Stimulated activated CD8-positive, alpha-beta memory T cell treated with anti-CD3 and anti-CD28 coated beads, Interleukin-12 subunit alpha, Interleukin-12 subunit beta, amount 100 ng/mL, for 4 hours (primary cell): ENCODE results near the gene CNTNAP2.

Experiments
- DNase-seq: peaks from one replicate; pipeline ENCODE4 v3.0.0-alpha.2; 2020; ENCODE audit warnings: low read depth

The CNTNAP2 gene

DNA sequence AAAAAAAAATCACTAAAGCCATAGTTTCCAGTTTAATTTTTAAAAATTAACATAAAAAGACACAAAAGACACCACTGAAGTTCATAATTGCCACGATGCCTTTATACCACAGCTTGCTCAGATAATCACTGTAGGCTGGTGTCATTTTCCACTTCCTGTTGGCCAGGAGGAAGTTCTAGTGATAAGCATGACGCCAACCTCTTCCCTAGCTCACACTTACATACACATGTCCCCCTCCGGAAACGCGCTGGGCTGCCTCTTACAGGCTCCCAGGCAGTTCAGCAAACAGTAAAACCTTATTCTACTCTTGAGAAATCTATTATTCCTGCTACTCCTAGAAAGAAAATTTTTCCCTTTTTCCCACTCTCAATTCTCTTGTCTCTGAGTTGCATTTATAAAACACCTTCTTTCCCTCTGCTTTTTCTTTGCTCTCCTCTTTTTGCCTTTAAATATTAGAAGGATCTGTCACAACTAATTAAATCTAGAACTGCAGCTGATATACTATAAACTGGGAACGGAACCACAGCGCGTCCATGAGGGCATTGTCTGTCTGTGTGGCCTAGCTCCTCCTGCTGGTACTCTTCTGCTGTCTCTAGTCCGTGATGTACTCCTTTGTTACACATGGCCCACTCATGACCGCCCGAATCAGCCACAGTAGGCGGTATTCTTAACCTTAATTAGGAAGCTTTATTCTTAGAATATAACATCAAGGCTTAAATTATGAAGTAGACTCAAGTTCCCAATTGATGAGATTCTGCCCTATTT lies 664.9 kb downstream of the CNTNAP2 start:
- DNase-seq = no peak

DNA sequence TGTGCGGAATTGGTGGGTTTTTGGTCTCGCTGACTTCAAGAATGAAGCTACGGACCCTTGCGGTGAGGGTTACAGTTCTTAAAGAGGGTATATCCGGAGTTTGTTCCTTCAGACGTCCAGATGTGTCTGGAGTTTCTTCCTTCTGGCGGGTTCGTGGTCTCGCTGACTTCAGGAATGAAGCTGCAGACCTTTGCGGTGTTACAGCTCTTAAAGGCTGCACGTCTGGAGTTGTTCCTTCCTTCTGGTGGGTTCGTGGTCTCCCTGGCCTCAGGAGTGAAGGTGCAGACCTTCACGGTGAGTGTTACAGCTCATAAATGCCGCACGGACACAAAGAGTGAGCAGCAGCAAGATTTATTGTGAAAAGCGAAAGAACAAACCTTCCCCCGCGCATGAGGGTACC lies 670.7 kb downstream of the CNTNAP2 start:
- DNase-seq = no peak

DNA sequence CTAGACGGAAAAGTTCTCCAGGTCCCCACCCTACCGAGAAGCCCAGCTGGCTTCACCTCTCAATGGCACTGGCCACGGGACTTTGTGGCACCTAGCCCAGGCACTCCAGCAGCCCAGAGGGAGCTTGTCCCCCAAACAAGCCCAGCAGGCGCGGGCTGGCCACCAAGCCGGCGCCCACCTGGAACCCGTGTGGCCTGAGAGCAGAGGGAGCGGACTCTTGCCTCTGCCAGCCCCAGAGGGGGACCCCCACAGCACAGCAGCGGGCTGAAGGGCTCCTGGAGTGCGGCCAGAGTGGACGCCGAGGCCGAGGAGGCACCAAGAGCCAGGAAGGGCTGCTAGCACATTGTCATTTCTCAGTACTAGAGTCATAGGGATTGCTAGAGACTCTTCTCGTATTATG lies 671.4 kb downstream of the CNTNAP2 start:
- no peak for DNase-seq

DNA sequence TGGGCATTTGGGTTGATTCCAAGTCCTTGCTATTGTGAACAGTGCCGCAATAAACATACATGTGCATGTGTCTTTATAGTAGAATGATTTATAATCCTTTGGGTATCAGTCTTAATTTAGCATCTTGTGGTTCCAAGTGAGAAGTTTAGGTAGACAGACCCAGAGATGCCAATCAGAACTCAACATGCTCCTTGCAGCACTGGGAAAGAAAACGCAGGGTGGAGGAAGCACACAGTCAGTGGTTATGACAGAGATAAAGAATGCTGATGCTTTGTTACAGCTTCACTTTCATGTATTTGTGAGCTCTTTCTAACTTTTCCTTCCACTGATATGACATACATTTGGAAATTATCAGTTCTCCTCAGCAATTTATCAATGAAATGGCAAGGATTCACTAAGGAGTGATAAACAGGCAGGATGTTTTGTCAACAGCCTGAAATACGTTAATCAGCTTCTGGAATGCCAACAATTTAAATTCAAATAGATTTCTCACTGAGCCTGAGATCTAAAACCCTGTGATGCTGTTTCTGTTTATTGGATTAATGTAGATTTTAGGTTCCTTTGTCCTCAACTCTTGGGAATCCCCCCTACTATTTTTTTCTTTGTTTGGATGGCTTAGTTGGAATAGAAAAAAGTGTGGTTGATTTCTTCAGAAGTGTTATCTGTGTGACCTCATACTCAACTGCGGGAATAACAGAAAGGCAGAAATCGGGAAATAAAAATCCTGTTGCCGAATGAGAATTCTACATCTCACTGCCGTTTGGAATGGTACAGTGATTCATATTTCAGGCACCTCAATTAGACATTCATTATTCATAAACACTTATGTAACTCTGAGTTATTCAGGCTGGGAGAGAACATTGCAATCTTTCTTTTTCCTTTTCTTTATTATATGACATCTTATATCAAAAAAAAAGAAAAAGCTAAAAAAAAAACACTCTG lies 675.0 kb downstream of the CNTNAP2 start:
- DNase-seq = no peak

DNA sequence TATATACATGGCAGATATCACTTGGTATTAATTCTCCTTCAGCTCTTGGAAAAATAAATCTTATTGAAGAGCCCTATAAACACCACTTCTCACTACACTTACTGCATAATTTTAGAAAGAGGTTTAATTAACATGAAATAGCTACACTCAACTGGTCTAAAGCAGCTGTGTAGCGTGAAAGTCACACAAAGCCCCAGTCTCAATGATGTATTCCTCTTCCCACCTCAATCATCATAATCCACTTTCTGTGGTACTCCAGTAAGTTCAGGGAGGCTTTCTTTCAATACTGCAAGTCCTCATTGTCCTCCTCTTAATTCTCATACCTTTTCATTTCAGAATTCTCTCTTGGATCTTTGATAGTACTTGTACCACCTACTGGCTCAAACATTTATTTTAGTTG lies 688.0 kb downstream of the CNTNAP2 start:
- no peak for DNase-seq

DNA sequence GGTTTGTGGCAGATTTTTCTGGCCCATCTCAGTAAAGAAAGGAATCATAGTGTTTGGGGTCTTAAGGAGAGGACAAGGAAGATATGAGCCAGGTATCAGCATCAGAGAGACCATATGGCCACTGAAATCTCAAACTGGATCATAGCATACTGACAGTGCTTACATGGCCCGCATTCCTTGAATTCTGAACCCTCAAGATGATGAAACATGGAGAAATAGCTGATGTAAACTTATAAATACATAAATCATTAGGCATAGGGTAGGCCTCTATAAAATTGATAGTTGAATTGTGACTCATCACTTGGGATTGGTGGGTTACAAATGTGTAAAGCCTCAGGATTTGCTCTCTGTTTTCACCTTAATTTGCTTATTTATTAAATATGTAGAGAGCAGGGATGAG lies 688.5 kb downstream of the CNTNAP2 start:
- no peak for DNase-seq

DNA sequence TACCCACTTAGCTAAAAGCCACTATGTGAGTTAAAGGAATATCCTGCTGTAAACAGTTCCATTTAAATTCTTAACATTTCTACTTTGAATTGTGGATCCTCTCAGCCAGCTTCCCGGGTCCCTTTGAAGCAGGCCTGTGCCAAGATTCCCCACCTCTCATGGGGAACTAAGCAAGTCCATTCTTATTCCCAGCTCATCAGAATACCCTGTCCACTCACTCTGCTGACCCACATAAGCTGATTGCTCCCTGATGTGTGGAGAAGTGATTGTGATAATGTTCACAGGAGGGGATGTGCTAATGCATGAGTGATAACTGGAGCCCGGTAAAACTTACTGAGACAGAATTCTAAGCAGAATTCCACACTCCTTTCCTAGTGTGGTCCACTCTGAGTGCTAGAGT lies 709.7 kb downstream of the CNTNAP2 start:
- DNase-seq = no peak

DNA sequence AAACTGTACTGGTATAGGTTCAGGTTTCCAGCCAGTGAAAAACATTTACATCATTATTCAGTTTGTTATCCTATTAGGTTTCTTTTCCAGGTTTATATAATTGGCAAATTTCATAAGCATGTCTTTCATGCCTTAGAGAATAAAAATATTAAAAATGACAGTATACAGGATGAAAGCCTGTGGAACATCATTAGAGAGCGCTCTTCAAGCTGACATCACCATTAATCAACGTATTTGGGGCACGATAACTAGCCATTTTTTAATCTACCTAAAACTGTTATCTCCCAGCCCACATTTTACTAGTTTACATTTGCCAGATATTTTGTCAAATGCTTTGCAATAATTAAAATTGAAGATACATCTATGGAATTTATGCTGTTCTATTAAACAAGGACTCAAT lies 714.1 kb downstream of the CNTNAP2 start:
- DNase-seq = no peak

DNA sequence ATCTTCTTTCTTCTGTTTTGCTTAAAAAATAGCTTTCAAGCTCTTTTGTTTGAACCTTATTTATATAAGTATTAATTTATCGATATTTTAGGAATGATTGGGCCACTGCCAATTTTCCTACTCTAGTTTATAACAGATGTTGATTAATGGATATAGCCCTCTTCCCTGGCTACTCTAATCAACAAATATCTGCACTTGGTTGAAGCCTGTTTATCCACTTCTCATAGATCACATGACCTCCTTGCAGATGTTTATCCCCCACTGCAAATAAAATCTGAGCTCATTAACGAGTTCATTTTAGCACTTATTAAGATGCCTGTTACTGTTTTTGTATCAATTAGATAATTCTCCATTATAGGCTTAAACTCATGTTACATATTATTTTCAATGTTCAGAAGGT lies 715.3 kb downstream of the CNTNAP2 start:
- no peak for DNase-seq

DNA sequence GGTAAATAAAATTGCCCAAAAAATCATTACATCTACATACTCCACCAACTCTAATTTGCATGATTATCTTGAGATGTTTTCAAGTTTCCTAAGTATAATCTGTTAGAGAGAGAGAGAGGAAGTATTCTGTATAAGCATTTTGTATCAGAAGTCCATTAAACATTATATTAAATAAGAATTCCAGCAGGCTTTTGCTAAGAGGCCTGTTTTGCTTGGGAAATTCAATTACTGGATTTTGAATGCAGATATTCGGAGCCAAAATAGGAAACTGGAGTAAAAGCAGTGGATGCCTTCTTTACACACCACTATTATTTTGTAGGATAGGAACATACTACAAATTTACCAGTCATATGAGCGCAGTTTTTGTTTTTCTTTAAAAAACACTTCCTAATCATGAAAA lies 727.8 kb downstream of the CNTNAP2 start:
- DNase-seq = no peak

DNA sequence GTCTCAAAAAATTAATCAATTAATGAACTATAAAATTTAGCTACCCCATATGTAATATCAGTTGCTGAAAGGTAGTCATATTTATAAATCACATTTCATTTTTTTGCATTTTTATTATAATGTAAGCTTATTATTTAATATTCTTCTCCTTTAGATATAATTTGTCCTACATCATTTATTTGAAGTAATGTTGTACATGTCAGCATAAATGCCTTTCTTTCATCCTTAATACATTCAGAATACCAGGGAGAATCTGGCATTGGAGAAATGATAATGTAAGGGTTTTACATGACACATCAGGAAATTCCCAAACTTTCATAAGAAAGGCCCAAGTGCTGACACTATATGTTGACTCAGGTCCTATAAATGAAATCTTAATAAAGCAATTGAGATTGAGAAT lies 742.1 kb downstream of the CNTNAP2 start:
- DNase-seq = no peak

DNA sequence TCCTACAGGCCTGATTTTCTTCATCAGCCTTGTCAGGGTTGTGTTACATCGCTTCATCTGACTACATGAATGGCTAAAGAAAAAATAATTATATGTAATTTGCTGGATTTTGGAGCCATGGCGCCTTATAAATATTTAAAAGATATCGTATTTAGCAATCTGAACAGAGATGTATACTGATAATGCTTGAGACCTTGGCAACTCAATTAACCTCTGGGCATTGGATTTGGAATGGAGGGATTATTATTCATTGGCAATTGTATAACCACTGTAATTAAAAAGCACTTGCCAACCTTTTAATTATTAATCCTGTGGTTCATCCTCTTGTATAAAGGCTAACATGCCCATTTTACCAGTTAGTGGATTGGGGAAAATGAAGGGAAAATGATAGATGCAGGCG lies 745.1 kb downstream of the CNTNAP2 start:
- no peak for DNase-seq

DNA sequence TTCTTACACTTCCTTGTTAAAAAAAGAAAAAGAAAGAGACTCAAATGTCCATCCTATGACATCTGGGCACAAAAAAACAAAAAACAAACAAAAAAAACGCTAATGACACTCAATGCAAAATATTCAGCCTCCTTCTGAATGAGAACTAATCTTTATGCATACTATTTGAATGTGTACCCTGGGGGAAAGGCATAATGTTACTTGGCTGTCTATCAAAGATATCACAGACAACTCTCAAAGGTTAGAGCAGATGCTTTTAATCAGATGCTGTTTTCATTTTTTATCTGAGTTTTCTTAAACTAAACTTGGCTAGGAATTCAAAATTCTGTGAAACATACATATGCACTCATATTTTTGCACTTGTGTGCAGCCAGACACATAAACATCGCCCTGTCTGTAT lies 745.8 kb downstream of the CNTNAP2 start:
- no peak for DNase-seq

DNA sequence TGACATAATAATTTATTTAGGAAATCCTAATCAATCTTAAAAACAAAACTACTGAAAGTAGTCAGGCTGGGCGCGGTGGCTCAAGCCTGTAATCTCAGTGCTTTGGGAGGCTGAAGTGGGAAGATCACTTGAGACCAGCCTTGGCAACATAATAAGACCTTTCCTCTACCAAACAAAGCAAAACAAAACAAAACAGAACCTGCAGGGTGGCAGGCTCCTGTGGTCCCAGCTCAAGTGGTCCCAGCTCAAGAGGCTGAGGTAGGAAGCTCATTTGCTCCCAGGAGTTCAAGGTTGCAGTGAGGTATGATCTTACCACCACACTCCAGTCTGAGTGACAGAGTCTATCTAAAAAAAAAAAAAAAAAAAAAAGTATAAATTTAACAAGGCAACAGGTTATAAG lies 748.0 kb downstream of the CNTNAP2 start:
- no peak for DNase-seq

DNA sequence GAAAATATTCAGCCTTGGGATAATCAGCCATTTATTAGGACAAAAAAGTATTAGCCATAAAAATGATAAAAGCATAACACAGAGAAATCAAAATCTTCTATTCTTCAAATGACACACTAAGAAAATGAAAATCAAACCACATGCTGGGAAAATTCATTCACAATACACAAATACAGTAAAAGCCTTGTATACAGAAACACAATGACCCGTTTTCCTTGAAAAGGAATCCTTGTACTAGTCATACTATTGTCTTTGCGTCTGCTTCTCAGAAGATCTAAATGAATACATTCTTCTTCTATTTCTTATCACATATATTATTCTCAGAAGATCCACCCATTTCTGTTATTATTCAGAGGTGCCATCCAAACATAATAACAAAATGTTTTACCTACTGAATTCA lies 749.1 kb downstream of the CNTNAP2 start:
- DNase-seq = no peak

DNA sequence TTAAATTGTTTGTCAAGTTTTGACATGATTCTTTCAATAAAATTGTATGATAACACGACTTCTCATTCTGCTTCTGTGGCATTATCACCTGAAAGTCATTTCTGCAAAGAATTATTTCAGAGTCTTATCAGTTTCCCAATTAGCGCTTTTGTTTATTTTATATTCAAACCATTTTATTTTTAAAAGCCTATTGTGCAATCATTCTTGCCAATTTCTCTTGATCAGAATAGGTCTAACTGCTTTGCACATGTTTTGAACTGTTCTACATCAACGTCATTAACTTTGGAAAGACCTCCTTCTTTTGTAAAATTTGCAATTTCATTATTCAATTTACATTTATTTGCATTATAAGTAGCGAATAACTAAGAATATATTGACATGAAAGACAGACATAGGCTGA lies 758.1 kb downstream of the CNTNAP2 start:
- no peak for DNase-seq

DNA sequence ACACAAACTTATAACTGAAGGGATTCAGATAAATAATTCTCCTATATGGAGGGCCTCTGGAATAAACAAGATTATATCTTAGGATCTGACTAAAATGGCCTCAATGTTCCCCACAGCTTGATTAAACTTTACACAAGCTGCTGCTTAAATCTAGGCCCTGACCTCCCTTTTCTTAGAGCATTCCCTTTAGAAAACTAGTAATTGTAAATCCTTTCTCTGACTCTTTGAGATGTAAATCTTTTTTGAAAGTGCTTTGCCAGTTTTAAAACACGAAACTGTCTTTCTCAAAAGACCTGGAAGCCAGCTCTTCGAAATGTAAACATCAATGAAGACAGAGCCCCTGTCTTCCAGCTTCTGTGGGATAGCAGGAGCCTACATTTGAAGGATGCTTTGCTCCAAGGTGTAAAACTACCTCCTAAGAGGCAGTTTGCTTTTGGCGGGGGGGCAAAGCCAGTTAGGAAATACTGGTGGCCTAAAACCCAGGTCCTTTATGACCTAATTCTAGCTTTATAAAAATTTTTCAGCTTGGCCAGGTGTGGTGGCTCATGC lies 758.7 kb downstream of the CNTNAP2 start:
- DNase-seq = no peak

DNA sequence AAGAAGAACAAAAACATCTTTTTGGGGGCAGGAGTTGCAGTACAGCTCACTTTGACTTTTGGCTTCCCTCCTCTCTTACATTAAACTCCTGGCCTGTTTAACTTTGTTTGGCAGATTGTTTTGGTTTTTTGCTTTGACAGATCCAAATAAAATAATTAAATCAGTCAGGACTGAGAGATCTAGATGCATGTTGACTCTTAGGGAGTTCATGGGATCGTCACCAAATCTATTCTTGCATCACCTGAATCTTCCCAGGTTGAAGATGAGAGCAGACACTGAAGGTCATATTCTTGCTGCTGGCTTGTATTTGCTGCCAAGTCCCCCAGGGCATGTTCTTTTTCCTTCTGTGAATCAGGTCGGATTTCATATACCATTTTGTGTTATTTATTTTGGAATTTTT lies 759.4 kb downstream of the CNTNAP2 start:
- DNase-seq = no peak

DNA sequence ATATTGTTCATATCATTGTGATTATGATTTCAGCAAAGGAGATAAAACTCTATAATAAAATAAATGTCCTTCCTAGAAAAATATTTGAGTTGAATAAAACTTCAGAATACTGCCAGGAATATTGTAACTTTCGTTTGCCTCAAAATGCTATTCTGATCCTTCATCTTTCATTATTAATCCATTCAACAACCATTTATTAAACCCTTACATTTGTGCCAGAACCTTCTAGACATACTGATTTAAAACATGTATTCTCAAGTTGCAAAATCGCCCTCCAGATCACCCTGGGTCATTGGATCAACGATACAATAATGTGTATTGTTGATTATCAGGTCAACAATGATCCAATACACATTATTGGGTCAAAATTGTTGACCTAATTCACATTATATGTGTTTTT lies 759.8 kb downstream of the CNTNAP2 start:
- no peak for DNase-seq

DNA sequence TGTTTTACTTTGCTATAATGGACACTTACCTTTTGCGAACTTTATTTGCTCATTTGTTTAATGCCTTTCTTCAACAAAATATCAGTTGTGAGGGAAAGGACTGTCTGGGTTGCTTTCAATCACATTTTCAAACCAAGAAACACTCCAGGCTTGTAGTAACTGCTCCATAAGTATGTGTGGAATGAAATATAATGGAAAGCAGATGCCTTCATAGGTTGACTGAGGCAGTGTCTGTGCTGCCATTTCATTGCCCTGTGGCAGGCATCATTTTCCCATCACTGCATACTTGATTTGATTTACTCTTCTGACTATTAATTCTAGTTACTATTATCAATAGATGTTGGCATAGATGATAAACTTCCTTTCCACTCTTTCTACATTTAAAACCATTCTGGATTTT lies 762.3 kb downstream of the CNTNAP2 start:
- DNase-seq = no peak

DNA sequence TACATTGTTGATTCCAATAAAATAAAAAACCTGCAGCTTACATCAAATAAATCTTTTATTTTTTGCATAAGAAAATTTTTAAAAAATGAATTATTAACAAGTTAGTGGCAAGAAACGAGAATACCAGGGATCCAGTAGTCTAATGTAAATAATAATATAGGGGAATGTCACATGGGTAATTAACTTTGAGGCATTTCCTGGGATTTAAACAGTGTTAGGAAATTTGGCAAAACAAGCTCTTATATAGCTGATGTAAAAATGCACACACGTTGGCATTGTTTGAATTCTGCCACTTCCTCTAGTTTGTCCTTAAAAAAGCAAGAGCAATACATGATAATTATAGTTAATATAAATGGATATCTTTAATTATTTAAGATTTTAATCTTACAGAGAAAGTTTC lies 768.6 kb downstream of the CNTNAP2 start:
- DNase-seq = no peak

DNA sequence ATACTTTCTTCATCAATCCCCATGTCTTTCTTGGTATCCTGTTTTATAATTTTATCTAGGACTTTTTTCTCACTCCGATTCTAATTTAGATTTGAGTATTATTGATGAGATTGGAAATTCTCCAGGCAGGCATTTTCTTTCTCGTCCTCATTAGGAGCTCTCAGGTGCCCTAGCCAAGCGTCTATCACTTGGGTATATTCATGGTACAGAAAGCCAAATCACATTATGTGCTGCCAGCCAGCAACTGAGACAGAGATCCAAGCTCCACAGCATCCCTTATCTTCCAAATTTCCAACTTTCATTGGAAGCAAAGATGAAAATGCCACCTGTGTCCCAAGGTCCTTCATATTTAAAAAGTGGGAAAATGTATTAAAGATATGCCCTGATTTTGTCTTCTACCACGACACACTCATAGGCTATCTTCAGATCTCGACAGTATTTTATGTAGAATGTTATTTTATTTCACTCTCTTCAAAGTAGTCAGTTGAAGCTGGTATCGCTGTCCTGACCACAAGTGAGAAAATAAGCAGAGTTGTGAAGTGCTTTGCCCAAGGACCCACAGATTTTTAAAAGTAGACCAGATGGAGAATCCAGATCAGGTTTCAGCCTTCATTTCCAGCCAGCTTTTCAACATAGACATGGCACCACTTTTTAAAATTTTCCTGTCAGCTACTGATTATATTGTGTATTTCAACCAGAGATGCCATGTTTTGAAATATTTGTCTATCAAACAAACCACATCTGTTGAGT lies 773.4 kb downstream of the CNTNAP2 start:
- no peak for DNase-seq
